Stimulated activated CD8-positive, alpha-beta memory T cell treated with anti-CD3 and anti-CD28 coated beads, Interleukin-4, amount 100 ng/mL, for 48 hours (primary cell): ENCODE measurements around the gene CD2BP2.
"Not testable (repeated sequence)": the region's sequence is repeated elsewhere in the genome, so short reads cannot be mapped to it uniquely, and the experiment has no call there.

Source experiments
- DNase-seq: peaks from one replicate; pipeline ENCODE4 v3.0.0-alpha.2; 2020

The CD2BP2 gene

DNA sequence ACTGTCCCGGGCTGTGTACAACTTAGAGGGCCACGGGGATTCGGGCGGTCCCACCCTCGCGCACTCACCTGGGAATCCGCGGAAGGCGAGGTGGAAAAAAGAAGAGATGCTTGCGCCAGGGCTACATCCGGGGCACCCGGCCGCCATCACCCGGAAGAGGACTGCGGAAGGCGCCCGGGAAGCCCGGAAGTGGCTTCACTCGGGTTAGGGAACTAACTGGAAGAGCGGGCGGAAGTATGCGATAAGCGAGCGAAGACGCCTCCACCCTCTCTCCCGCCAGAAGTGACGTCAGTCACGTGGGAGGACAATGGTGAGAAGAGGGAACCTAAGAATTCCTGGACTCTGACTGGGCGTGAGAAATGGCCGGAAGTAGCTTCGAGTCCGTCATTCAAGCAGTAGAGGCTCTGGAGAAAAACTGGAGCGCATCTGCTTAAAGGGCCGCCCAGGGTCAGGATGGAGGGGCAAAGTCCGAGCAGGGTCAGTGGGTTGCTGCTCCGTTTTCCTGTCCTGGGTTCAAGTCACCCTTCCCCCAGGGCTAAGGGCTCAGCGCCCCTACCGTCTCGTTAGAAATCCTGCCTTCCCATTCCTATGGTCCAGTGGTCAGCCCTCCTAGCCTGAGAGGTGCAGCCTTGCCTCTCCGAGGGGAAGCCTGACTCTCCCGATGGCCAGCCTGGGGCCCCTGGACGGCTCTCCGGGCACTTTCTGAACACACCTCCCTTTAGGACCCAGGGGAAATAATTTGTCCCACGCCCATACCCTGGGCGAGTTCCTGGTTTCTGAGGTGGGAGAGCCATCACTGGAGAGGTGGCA lies at the start of gene CD2BP2:
TSS of gene CD2BP2 (minus strand) at position 165 of the 810 bp plus-strand sequence. CDS start 627 bp downstream, outside the sequence.
- peak; percentile 94 for DNase-seq

DNA sequence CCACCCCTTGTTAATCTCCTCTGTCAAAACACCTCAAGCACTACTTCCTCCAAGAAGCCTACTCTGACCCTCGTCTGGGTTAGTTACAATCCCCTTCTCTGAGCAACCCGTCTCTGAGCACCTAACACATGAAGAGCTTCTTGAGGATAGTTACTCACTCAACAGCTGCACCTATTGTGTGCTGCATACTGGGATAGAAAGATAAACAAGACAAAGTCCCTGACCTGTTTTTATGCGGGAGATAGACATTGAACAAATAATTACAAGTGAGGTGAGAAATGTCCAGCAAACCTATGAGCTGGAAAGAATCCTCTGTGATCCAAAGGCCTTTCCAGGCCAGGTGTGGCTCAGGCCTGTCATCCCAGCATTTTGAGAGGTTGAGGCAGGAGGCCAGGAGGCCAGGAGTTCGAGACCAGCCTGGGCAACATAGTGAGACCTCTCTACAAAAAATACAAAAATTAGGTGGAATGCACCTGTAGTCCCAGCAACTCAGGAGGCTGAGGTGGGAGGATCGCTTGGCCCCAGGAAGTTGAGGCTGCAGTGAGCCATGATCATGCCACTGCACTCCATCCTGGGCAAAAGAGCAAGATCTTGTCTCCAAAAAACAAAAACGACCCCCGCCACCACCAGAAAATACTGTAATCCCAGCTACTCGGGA lies 46.8 kb upstream of the CD2BP2 start:
- no peak for DNase-seq

DNA sequence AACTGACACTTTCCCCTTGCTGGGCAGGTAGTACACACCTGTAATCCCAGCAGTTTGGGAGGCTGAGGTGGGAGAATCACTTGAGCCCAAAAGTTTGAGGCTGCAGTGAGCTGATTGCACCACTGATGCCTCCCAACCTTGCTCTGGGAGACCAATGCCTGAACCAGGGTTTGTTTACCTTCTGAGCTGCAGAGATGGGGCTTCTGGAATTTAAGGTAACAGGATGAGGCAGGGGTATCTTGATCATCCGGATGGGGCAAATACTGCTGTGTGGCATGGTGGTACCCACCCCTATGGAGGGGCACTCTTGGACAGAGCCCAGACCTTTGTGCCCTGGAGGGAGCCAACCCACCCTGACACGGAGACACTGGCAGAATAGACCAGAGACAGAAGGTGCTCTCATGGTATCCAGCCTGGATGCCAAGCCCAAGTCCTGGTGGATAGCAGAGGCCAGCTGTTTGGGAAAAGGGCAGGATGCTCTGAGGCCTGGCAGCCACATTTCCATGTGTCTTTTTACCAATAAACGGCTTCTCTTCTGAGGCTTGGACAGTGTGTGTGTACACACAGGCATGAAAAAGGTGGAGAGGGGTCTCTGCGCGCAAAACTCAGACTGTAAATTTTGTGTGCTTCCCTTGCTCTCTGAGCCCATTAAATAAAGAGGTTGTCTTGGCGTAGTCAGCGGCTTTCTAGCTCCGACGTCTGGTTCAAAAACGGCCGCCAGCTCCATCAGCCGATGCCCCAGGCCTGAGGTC lies 44.5 kb upstream of the CD2BP2 start:
- DNase-seq = no peak

- DNase-seq = no peak
Measured at GRCh38 chr16:30398661-30399434, 43.7 kb upstream of the CD2BP2 start.

DNA sequence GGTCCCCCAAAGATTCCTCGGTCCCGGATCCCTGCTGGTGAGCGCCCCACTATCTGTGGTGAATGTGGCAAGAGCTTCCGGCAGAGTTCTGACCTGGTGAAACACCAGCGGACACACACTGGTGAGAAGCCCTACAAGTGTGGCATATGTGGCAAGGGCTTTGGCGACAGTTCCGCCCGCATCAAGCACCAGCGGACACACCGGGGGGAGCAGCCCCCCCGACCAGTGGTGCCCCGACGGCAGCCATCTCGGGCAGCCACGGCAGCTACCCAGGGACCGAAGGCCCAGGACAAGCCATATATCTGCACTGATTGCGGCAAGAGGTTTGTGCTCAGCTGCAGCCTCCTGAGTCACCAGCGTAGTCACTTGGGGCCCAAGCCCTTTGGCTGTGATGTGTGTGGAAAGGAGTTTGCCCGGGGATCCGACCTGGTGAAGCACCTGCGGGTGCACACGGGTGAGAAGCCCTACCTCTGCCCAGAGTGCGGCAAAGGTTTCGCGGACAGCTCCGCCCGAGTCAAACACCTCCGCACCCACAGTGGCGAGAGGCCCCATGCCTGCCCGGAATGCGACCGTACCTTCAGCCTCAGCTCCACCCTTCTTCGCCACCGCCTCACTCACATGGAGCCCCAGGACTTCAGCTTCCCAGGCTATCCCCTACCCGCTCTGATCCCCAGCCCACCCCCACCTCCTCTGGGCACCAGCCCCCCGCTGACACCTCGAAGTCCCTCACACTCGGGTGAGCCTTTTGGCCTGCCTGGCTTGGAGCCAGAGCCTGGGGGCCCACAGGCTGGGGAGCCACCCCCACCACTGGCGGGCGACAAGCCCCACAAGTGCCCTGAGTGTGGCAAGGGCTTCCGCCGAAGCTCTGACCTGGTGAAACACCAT lies 42.9 kb upstream of the CD2BP2 start:
- no peak for DNase-seq

DNA sequence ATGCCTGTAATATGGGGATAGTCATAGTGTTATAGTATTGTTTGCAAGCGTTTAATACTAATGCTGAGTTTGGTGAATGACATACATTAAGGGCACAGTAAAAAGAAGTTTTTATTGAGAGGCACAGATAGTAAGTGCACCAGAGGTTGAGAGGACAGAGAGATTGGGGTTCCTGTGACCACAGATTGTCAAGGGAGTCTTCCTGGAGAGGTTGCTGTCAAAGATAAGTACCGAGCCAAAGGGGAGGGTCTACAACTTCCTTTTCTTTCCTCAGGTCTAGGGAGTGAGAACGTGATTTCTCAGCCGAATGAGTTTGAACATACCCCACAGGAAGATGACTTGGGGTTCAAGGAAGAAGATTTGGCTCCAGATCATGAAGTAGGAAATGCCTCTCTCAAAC lies 41.9 kb upstream of the CD2BP2 start:
- no peak for DNase-seq

- not testable (repeated sequence) for DNase-seq
Measured at GRCh38 chr16:30396627-30397026, 41.5 kb upstream of the CD2BP2 start.

DNA sequence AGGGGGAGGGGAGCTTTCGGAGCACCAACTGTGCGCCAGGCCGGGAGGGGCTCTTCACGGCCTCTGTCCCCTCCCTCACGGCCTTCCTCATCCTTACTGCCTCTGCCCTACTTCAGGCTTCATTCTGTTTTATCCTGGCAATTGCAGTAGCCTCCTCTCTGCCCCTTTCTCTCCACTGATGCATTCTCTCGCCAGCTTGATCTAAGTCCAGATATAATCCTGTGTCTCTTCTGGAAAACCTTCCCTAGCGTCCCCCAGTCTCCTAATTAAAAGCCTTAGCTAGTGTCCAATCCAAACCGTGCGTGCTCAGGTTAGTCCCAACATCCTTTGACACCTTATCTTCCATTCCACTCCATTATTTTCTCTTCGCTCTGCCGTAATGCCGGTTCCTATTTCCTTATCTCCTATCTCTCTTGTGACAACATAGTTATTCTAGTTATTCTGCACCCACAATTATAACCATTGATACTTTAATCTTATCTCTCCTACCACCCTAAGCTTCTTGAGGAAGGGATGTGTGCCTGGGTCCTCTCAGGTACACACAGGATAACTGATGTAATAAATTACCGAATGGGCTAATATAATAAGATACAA lies 41.0 kb upstream of the CD2BP2 start:
- DNase-seq = no peak

- peak; percentile 71 for DNase-seq
Measured at GRCh38 chr16:30395155-30395991, 40.3 kb upstream of the CD2BP2 start, which contains the start of gene ZNF48. TSS of gene ZNF48 (plus strand) at chr16:30395420. CDS start at chr16:30395795, 375 bp downstream.

GRCh38 chr16:30394592-30395154 lies 39.6 kb upstream of the CD2BP2 start:
- DNase-seq = no peak

- no peak for DNase-seq
Measured at GRCh38 chr16:30383521-30383920, 28.4 kb upstream of the CD2BP2 start.

DNA sequence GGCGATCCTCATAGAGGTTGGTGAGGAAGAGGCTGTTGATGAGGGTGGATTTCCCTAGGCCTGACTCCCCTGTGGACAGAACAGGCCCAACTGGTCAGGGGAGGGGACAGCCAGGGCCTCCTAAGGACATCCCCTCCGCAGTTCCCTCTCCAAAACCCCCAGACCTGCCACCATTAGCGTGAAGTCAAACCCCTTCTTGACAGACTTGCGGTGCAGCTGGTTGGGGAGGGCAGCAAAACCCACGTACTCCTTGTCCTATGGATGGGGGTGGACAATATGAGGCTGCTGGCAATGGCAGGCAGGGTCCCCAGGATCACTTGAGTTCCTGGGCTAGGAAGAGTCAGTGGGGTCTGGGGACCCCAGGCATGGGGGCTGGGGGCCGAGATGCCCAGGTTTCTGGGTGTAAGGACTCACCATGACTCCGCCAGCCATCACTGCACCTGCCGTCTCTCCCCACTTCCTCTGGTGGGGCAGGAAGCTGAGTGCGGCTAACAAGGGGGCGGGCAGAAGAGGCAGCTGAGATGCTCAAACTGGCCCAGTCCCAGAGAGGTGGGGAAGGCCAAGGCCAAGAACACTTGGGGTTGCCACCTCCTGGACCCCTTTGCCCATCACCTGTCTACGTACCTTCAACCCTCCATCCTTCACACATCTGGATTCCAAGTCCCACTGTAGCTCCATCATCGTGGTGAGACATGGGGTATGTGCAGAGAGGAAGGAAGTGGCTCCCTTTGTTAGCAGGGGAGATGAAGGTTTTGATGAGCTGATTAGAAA lies 27.2 kb upstream of the CD2BP2 start, which contains the start of gene SEPTIN1:
TSS of gene SEPTIN1 (minus strand) at position 451 of the 771 bp plus-strand sequence. CDS start at position 432, 19 bp downstream.
- DNase-seq = peak; percentile 84

GRCh38 chr16:30381291-30382041 lies 26.4 kb upstream of the CD2BP2 start:
- peak; percentile 62 for DNase-seq

GRCh38 chr16:30380803-30381208 lies 25.7 kb upstream of the CD2BP2 start:
- DNase-seq = no peak

DNA sequence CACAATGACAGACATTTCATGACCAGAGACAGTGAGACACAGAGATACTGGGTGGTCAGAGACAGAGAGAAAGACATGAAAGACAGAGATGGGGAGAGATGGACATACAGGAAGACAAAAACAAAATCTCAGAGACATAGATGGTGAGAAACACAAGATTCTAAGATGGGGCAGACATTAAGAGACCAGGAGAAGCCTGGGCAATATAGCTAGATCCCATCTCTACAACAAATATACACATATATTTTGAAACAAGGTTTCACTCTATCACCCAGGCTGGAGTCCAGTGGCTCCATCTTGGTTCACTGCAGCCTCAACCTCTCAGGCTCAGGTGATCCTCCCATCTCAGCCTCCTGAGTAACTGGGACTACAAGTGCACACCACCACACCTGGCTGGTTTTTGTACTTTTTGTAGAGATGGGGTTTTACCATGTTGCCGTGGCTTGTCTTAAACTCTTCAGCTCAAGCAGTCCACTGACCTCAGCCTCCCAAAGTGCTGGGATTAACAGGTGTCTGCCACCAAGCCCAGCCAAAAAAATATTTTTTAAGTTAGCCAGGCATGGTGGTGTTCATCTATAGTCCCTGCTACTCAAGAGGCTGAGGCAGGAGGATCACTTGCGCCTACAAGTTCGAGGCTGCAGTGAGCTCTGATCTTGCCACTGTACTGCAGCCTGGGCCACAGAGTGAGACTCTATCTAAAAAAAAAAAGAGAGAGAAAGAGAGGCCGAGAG lies 25.1 kb upstream of the CD2BP2 start:
- DNase-seq = no peak

DNA sequence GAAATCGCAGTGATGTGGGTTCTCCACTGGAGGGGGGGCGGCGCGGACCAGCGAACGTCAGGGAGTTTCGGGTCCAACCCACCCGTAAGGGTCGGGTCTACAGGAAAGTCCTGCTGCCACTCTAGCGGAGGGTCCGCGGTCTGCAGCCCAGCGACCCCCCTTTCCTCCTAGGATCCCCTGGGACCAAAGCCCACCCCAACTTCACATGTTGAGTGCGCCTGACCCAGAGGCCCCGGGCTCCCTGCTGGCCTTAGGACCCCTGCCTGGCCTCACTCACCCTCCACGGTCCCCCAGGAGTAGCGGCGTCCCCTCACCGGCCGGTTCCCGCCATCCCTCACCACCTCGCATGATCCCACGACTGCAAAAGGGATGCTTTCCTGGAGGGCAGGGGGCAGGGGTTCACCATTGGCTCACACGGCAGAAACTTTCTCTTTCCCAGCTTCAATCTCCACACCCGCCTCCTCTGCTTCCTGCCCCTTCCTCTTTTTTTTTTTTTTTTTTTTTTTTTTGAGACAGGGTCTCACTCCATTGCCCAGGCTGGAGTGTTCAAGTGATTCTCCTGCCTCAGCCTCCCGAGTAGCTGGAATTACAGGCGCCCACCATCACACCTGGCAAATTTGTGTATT lies 24.2 kb upstream of the CD2BP2 start:
- DNase-seq = no peak
